Calu3 (cell line): ENCODE data around the gene PIGU. TPM values are rescaled to one million over a fixed set of nuclear protein-coding genes. Genes with fewer than 3 reads are reported as not detected.

Experiments
- BruUV-seq: library from RNA; stranded (reverse); fragments of 400-500 nt; replicated peaks from 2 replicates; lab custom pipeline; 2021; lab: Mats Ljungman, UMichigan
- CTCF ChIA-PET: fragments of 300-600 bp; sonication (Branson Sonifier 250); formaldehyde crosslinking; loops from one replicate; lab custom pipeline; 2022; ENCODE audit warnings: antibody characterized with exemption; lab: Charles Lee
- DNase-seq: peaks from one replicate; pipeline ENCODE4 v3.0.0; 2022
- H3K27ac Mint-ChIP-seq: one replicate; pipeline ENCODE4 v1.8.0; 2022; ENCODE audit warnings: mixed read lengths; ENCODE audit not compliant: unreplicated experiment
- H3K27me3 Mint-ChIP-seq: one replicate; pipeline ENCODE4 v1.8.0; 2022; ENCODE audit warnings: mixed read lengths; ENCODE audit not compliant: unreplicated experiment
- H3K36me3 Mint-ChIP-seq: one replicate; pipeline ENCODE4 v1.8.0; 2022; ENCODE audit warnings: mild to moderate bottlenecking, moderate library complexity, mixed read lengths; ENCODE audit not compliant: insufficient read depth, unreplicated experiment
- H3K4me1 Mint-ChIP-seq: one replicate; pipeline ENCODE4 v1.8.0; 2022; ENCODE audit warnings: mild to moderate bottlenecking, low read depth, mixed read lengths; ENCODE audit not compliant: unreplicated experiment
- H3K4me3 Mint-ChIP-seq: one replicate; pipeline ENCODE4 v1.8.0; 2022; ENCODE audit warnings: mild to moderate bottlenecking, low read depth, moderate library complexity, mixed read lengths; ENCODE audit not compliant: unreplicated experiment
- H3K9me3 Mint-ChIP-seq: one replicate; pipeline ENCODE4 v1.8.0; 2022; ENCODE audit warnings: low read depth, mixed read lengths; ENCODE audit not compliant: unreplicated experiment
- CTCF ChIP-seq: fragments of 200-600 bp; IDR thresholded peaks from one replicate; pipeline ENCODE4 v1.8.0; 2022; ENCODE audit warnings: antibody characterized with exemption; ENCODE audit not compliant: unreplicated experiment
- intact Hi-C: fragments of 100-400 bp; cut with micrococcal nuclease; formaldehyde crosslinking; loops from one replicate; pipeline ENCODE4 v1.10.0; 2022; ENCODE audit not compliant: unreplicated experiment
- total RNA-seq: library from RNA; stranded (reverse); gene quantifications from 2 replicates; pipeline ENCODE4 v1.2.3, GENCODE V29; 2022

Gene PIGU
- total RNA-seq, 1 experiment from 2014 or later: 42.8 TPM

DNA sequence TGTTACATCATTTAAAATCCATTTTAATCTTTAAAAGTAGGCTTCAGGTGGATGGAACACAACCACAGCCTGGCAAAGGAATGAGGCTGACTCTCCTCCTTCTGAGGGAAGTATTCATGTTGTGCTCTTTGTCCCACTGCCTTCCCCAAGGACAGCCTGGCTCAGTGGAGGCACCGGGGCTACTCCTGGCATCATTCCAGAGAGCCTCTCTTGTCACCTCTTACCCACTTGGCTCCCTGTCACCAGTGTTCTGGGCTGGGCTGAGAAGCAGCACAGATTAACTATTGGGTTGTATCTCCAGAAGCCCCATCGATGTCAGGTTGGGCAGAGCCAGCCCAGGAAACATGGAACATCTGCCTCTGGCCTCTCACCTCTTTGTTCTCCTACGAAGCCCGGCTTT is 16.5 kb upstream of the PIGU start:
- CTCF ChIA-PET: interaction anchor here (0.6 kb wide), 1 partner anchor 18 kb away, joined by 4 read pairs; no protein-coding TSS in a partner anchor

GRCh38 chr20:34691838-34692237 is 14.9 kb upstream of the PIGU start:
- H3K27ac Mint-ChIP-seq: no peak overlapping the region
- BruUV-seq: no TSS peak
- no peaks in the 10 kb centered on the region for H3K9me3 Mint-ChIP-seq
- intact Hi-C loops: no loop called here
- CTCF ChIA-PET: no interaction called here
- H3K4me1 Mint-ChIP-seq: peaks cover 10% of the 10 kb centered on the region
- no peak overlapping the region for H3K4me3 Mint-ChIP-seq
- no peak for TF ChIP-seq CTCF
- H3K36me3 Mint-ChIP-seq: no peaks in the 10 kb centered on the region
- peaks cover 7% of the 10 kb centered on the region for H3K27me3 Mint-ChIP-seq
- no peak for DNase-seq

More for the DNA sequence above, 16.5 kb upstream of the PIGU start:
- no TSS peak for BruUV-seq
- peaks cover 23% of the 10 kb centered on the region for H3K27me3 Mint-ChIP-seq
- intact Hi-C loops: no loop called here
- peaks cover 10% of the 10 kb centered on the region for H3K4me1 Mint-ChIP-seq
- H3K27ac Mint-ChIP-seq: no peak overlapping the region
- H3K9me3 Mint-ChIP-seq: no peaks in the 10 kb centered on the region
- H3K36me3 Mint-ChIP-seq: no peaks in the 10 kb centered on the region
- H3K4me3 Mint-ChIP-seq: no peak overlapping the region
- TF ChIP-seq CTCF: no peak
- no peak for DNase-seq

DNA sequence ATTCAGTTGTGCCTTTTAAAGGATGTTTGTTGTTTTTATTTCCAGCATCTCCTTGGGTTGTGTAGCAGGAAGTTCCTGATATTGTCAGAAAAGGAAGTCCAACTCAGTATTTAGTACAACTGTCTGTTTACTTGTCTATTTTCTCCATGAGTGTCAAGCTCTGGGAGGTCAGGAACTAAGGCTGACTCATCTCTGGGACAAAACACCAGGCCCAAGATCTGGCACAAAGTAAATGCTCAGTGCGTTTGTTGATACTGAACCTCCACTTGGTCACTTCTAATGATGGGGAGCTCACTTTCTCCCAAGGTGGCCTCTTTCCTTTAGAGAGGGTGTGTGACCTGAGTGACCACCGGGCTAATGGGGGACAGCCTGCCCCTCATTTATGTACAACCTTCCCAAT is 12.6 kb upstream of the PIGU start:
- TF ChIP-seq CTCF: no peak
- Mint-ChIP-seq H3K27ac (no peak overlapping the region), H3K9me3 (no peaks in the 10 kb centered on the region), H3K4me3 (no peak overlapping the region), H3K4me1 (peaks cover 10% of the 10 kb centered on the region), H3K27me3 (no peaks in the 10 kb centered on the region), H3K36me3 (no peaks in the 10 kb centered on the region)
- CTCF ChIA-PET: interaction anchor here (0.6 to 2.0 kb wide), 5 partner anchors 14 to 219 kb away, joined by 3 to 9 read pairs (median 4); partner anchors contain the start of gene TP53INP2
- DNase-seq: no peak
- intact Hi-C loops: no loop called here
- BruUV-seq: no TSS peak

GRCh38 chr20:34683667-34684066 is 6.8 kb upstream of the PIGU start:
- no peak for TF ChIP-seq CTCF
- no peaks in the 10 kb centered on the region for H3K36me3 Mint-ChIP-seq
- BruUV-seq: no TSS peak
- H3K4me1 Mint-ChIP-seq: peaks cover 8% of the 10 kb centered on the region
- H3K4me3 Mint-ChIP-seq: no peak overlapping the region
- no peaks in the 10 kb centered on the region for H3K27me3 Mint-ChIP-seq
- CTCF ChIA-PET: no interaction called here
- H3K27ac Mint-ChIP-seq: no peak overlapping the region
- no peak for DNase-seq
- H3K9me3 Mint-ChIP-seq: no peaks in the 10 kb centered on the region
- intact Hi-C loops: no loop called here
